ENCODE measurements around the gene CLEC4F.

GRCh38 chr2:70769450-70769849, 50.9 kb downstream of the CLEC4F start:
- no peak for TF ChIP-seq CTCF (optimal IDR thresholded peaks at IDR 0.05 in 1 of 3, IDR thresholded peaks at IDR 0.05 in 1 of 3, conservative IDR thresholded peaks at IDR 0.05 in 1 of 3; ENCODE audit: extremely low read depth in 1 of 3, insufficient read depth in 2 of 3, low read length in 3 of 3)
- no peak for TF ChIP-seq EZH2 (IDR thresholded peaks at IDR 0.05; ENCODE audit: low read length)
